D721Med (cell line): Measurements from ENCODE around the gene SLC38A10.

Source experiments
- DNase-seq: peaks from one replicate; pipeline ENCODE4 v3.0.0; 2011; ENCODE audit warnings: low spot score; ENCODE audit not compliant: insufficient read length
- FAIRE-seq: peaks from 2 replicates; lab custom pipeline; 2011; peaks lifted over from hg19 to GRCh38; lab: Jason Lieb, UNC
- TF ChIP-seq, protein P1 (sequence below): IDR thresholded peaks from 2 replicates; pipeline ENCODE4 v1.5.1; 2012; ENCODE audit warnings: mild to moderate bottlenecking, control low read depth; ENCODE audit not compliant: insufficient read depth; ENCODE audit errors: missing control alignments

Gene SLC38A10

GRCh38 chr17:81273698-81274470, 21.2 kb downstream of the SLC38A10 start:
- FAIRE-seq, result no peak
- DNase-seq, result no peak
- TF ChIP-seq, protein P1, sequence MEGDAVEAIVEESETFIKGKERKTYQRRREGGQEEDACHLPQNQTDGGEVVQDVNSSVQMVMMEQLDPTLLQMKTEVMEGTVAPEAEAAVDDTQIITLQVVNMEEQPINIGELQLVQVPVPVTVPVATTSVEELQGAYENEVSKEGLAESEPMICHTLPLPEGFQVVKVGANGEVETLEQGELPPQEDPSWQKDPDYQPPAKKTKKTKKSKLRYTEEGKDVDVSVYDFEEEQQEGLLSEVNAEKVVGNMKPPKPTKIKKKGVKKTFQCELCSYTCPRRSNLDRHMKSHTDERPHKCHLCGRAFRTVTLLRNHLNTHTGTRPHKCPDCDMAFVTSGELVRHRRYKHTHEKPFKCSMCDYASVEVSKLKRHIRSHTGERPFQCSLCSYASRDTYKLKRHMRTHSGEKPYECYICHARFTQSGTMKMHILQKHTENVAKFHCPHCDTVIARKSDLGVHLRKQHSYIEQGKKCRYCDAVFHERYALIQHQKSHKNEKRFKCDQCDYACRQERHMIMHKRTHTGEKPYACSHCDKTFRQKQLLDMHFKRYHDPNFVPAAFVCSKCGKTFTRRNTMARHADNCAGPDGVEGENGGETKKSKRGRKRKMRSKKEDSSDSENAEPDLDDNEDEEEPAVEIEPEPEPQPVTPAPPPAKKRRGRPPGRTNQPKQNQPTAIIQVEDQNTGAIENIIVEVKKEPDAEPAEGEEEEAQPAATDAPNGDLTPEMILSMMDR, result no peak

- DNase-seq (no peak), FAIRE-seq (no peak)
- TF ChIP-seq, protein P1, result no peak
Measured at GRCh38 chr17:81272616-81273015, 22.5 kb downstream of the SLC38A10 start.

DNA sequence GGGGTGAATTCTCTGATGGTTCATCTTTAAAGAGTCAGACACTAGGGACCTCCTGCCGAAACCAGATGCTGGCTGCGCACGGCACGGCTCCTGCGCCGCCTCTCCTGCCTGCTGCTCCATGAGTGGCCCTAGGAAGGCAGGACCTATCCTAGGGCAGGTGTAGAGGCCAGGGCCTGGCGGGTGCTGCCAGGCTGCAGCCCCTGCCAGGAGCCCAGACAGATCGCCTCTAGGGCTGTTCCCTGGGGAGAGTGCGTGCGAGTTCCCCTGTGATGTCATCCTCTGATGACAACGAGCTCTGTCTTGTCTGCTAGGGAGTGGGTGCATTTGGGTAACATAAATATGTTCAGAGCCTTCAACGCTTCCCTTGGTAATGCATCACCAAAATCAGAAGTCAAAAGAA, 23.9 kb downstream of the SLC38A10 start:
- DNase-seq (no peak), FAIRE-seq (no peak)
- TF ChIP-seq, protein P1, result no peak

- TF ChIP-seq, protein P1, result no peak
- FAIRE-seq, result no peak
- DNase-seq, result no peak
Measured at GRCh38 chr17:81270279-81270678, 24.8 kb downstream of the SLC38A10 start.

GRCh38 chr17:81267390-81268067, 27.6 kb downstream of the SLC38A10 start:
- FAIRE-seq (no peak), DNase-seq (no peak)
- TF ChIP-seq, protein P1, result no peak

- FAIRE-seq, result no peak
- DNase-seq, result no peak
Measured at GRCh38 chr17:81265576-81265975, 29.5 kb downstream of the SLC38A10 start.

More at GRCh38 chr17:81265576-81265975, 29.5 kb downstream of the SLC38A10 start:
- TF ChIP-seq, protein P1, result no peak
